Stimulated activated CD4-positive, alpha-beta T cell treated with anti-CD3 and anti-CD28 coated beads, Interleukin-4, amount 100 ng/mL, for 24 hours (primary cell): ENCODE data around the gene SLIT3.

ENCODE experiments used
- DNase-seq: peaks from one replicate; pipeline ENCODE4 v3.0.0-alpha.2; 2020

The SLIT3 gene

DNA sequence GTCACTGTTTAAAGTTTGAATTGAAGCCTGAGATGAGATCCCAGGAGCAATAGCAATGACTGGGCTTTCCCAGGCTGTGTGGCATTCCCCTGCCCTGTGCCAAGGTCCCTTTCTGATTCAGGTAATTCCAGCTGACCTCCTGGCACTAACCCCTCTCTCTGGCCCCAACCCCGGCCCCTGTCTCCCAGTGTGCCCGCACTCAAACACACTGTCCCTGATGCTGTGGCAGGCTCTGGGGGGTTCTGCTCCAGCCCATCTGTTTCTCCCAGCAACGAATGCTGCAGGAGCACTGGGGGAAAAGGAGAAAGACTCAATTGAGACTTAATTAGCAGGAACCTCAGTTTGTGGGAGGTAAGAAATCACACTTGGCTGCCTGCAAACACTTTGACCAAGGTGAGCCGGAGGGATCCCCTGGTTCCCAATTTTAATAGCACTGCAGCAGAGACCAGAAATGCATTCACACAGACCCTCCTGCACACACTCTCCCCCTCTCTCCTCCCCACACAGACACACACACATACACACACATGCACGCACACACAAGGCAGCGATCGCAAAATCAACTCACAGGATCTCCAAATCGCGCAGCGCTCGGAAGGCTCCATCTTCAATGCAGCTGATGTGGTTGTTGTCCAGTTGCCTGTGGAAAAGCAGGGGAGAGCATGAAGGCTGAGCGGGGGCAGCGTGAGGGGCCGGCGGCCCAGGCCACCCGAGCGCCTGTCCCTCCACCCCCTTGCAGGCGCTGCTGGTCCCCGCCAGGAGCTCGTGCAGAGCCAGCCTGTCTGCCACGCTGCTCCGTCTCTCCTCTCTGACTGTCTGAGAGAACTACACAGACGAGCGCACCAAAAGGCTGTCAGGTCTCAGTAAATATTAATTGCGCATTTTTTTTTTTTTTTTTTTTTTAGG, 456.7 kb downstream of the SLIT3 start:
- no peak for DNase-seq

- DNase-seq, result no peak
Measured at GRCh38 chr5:168843277-168844015, 457.5 kb downstream of the SLIT3 start.

DNA sequence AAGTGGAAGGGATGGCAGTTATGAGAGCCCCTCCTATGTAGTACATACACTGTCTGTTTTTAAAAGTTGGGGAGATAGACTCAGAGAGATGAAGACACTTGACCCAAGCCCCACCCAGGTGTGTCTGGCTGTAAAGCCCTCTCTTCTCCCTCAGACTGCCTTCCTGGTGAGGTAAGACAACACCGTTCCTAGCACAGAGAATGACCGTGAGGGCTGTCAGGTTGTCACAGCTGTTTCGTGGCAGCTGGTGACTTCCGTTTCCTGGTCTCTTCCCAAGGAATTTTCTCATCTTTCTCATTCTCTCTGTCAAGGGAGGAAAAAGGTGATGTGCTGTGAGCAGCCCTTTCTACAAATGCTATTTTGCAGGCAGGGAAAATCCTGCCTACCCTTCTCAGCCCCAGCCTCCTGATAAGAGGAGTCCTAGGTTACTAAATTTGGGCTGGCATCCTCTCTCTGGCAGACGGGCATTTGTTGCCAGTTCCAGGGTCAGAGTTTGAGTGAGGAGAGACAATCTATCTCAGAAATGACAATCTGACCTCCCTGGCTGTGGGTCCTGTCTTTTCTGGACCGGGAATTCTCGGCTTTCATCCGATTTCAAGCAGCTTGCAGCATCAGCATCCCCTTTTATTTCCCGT, 458.3 kb downstream of the SLIT3 start:
- no peak for DNase-seq

- no peak for DNase-seq
Measured at GRCh38 chr5:168837852-168838251, 463.1 kb downstream of the SLIT3 start.

GRCh38 chr5:168836603-168837231, 464.2 kb downstream of the SLIT3 start:
- DNase-seq, result peak; percentile 7

GRCh38 chr5:168833936-168834335, 467.0 kb downstream of the SLIT3 start:
- DNase-seq, result no peak

DNA sequence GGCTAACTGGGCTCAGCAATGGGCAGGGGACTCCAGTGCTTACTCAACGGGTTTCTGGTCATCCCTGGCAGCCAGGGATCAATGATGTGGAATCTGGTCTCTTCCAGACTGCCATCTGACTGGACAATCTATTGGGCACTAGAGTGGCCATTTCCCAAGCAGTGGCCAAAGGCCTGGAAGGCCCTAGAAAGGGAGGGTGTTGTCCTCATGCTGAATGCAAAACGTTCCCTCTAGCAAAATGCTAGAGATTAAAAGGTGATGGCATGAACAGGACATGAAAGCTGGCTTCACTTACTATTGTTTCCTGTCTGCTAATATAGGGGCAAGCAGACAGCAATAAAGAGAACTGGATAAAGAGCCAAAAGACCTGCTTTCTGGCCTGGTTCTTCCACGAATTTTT, 467.6 kb downstream of the SLIT3 start:
- DNase-seq, result no peak

- DNase-seq, result no peak
Measured at GRCh38 chr5:168832308-168832707, 468.6 kb downstream of the SLIT3 start.

- no peak for DNase-seq
Measured at GRCh38 chr5:168831383-168831782, 469.6 kb downstream of the SLIT3 start.

DNA sequence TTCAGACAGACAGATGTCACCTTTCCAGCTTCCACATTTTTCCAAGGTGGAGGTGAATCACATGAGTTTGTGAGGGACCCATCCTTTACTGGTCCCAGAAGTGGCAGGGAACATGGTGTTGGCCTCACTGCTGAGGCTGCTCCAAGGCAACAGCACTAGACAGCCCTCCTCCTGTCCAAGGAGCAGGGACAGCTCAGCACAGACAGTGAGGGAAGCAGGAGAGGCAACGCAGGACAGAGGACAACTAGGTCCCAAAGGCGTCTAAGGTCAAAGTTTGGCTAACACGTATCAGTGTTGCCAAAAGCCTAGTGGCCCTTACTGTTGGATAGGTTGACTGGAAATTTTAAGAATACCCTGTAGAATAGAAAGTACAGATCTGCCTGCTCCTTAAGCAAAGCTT, 470.1 kb downstream of the SLIT3 start:
- no peak for DNase-seq

DNA sequence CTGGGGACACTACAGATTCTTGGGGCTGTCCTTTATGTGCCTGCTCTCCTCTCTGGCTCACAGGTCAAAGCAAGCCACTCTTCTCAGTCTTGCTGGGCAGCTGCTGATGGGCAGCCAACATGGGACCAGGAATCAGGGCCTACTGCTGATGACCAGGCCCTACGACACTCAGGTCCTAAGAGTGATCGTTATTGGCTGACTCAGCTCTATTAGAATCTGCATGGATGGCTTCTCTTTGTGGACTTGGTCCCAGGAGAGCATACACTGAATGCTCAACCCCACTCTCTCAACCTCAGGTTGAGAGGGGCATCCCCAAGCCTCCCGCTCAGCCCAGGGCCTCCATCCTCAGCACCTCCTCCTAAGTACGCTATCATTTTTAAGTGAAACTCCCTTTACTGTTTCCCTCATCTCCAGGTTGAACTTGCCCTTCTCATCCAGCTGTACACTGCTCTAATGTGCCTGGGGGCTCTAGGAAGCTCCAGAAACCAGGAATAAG, 471.0 kb downstream of the SLIT3 start:
- DNase-seq, result no peak

DNA sequence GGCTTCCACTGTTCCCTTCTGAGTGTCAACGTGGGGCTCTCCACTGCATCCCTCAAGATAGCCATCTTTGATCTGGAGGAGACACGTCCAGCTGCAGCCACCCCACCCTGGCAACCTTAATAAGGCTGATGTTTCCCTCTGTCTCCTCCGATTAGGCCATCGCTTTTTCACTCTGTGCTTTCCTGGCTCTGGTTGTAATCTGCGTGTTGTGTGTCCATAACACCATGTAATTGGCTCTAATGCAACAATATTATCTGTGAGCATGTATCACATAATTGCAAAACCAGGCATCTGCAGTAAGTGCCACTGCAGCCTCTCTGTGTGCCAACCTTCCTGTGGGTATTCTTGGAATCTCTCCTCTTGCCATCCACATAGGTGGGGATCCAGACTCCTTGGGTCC, 471.9 kb downstream of the SLIT3 start:
- no peak for DNase-seq

- DNase-seq, result no peak
Measured at GRCh38 chr5:168827636-168828035, 473.3 kb downstream of the SLIT3 start.

DNA sequence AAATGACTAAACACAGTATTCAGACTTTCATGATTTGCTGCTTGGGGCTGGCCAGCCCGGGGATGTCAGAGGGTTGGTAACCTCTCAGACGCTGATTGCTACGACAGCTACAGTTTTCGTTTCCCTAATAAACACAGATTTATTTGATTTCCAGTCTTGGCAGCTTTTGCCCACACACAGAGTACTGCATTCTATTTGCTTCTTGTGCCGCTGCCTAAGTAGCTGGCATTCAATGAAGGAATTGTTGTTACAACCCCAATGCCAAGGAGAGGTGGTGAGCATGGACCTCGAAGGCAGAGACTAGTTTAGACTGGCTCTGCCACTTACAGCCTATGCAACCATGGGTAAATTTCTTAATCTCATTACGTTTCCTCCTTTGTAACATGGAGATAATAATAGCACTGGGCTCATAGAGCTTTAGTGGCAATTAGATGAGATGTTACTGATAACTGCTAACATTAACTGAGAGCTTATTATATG, 474.7 kb downstream of the SLIT3 start:
- DNase-seq, result no peak

DNA sequence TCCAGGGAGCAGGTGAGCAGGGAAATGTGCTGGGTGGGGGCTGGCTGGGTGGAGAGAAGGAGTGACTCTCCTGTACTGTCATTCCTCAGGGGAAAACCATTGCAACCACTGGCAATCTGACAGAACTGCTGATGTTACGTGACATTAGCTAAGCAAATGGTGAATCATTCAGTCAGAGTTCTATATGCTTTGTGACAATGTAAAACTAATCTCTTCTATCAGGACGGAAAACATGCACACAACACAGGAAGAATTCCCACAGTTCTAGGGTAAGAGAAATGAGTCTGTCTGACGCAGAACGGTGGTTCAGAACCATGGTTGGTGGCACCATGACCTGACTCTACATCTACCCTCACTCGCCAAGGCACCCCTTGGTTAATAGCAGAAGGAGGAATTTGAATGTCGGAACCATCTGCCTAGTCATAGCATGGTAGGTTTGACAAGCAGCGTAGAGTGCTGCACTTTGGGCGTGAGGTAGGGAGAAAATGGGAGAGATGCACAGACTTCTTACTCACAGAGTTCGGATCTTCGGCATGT, 478.1 kb downstream of the SLIT3 start:
- DNase-seq, result no peak

- no peak for DNase-seq
Measured at GRCh38 chr5:168822248-168822744, 478.6 kb downstream of the SLIT3 start.

DNA sequence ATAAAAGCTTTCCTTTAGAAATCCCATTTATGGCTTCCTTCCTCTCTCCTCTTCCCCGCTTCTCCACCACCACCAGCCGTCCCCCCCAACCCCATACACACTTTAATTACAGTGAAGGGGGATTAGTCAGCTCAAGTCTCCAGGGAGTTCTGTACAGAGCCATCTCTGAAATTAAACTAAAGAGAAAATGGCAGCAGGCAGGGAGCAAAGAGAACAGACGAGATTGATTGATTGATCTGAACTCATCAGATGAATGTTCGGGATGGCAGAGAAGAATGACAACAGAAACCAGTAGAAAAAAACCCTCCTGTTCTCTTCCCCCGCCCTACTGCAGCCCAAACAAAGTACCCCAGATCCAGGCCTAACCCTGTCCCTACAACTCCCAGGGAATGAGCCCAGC, 480.1 kb downstream of the SLIT3 start:
- no peak for DNase-seq

DNA sequence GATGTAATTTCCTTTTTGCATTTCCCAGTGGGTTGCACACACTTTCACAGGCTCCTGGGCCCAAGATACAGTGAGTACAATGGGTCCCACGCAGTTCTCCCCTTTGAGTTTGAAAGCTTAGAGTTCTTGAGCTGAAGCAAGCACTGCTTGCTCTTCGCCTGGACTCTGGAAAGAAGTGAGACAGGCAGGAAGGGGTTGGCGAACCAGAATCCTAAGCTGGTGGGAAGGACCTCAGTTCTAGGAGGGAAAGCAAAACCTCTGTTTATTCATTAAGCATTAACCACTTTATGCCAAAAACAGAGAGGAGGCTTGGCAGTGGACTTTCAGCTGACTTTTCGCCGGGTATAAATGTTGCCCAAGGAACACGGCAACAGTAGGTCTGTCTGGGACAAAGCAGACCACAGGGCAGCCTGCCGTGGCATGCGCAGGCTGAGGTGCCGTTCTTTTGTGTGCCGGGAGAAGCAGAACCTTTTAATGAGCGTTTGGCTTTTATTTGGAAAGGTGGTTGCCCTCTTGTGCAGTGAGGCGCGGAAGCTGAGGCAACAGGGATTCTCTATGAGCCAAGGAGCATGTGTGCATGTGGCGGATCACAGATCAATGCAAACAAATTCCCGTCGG, 481.8 kb downstream of the SLIT3 start:
- no peak for DNase-seq

DNA sequence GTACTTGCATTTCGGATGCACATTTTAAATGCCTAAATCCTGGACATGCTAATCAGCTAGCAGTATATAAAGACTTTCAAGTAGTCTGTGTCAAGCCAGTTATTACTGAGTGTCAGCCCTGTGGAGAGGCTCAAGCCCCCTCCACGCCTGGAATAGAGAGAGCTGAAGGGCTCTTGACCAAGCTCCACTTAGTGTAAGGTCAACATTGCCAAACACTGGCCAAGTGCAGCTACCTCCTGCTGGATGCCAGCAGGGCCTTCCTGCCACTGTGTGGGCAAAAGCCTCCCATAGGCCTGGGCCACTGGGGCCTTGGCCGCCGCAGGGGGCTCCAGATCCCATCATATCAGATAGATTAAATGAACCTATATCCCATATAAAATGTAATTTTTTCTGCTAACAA, 482.4 kb downstream of the SLIT3 start:
- DNase-seq, result no peak

- DNase-seq, result no peak
Measured at GRCh38 chr5:168817591-168817990, 483.3 kb downstream of the SLIT3 start.

- no peak for DNase-seq
Measured at GRCh38 chr5:168816661-168817060, 484.3 kb downstream of the SLIT3 start.
